GM23338 (cell line): ENCODE data around the gene SLC4A3. TPM values are rescaled to one million over a fixed set of nuclear protein-coding genes. Genes with fewer than 3 reads are reported as not detected.

Experiments
- ATAC-seq: fragments of 200-7000 bp; cut with Tn5 transposase; 3 replicates; pipeline ENCODE4 v1.9.1; 2020
- DNase-seq: peaks from one replicate; pipeline ENCODE4 v3.0.0-alpha.2; 2015; ENCODE audit warnings: low spot score
- H2AFZ ChIP-seq: fragments of 200-600 bp; sonication (generic); 2 replicates; pipeline ENCODE4 v1.8.0; 2016; ENCODE audit warnings: antibody characterized with exemption, mild to moderate bottlenecking, moderate library complexity
- H3F3A ChIP-seq: fragments of 200-600 bp; sonication (generic); replicated peaks from 2 replicates; pipeline ENCODE4 v1.8.0; 2017; ENCODE audit warnings: antibody characterized with exemption, mixed run types, low read depth
- H3K27ac ChIP-seq: fragments of 200-600 bp; sonication (generic); 2 replicates; pipeline ENCODE4 v1.6.1; 2016; ENCODE audit warnings: low read depth
- H3K27me3 ChIP-seq: fragments of 200-600 bp; sonication (generic); 2 replicates; pipeline ENCODE4 v1.8.0; 2016; ENCODE audit warnings: mild to moderate bottlenecking, mixed run types, moderate library complexity; ENCODE audit not compliant: insufficient read depth
- H3K36me3 ChIP-seq: fragments of 200-600 bp; sonication (generic); 2 replicates; pipeline ENCODE4 v1.8.0; 2016; ENCODE audit warnings: mild to moderate bottlenecking; ENCODE audit not compliant: insufficient read depth
- H3K4me1 ChIP-seq: fragments of 200-600 bp; sonication (generic); 2 replicates; pipeline ENCODE4 v1.8.0; 2016; ENCODE audit warnings: mild to moderate bottlenecking, moderate library complexity; ENCODE audit not compliant: insufficient read depth
- H3K4me2 ChIP-seq: fragments of 200-600 bp; sonication (generic); 2 replicates; pipeline ENCODE4 v1.7.1; 2017; ENCODE audit warnings: mixed run types
- H3K4me3 ChIP-seq: fragments of 200-600 bp; sonication (generic); 2 replicates; pipeline ENCODE4 v1.6.1; 2016; ENCODE audit warnings: mixed run types
- H3K79me2 ChIP-seq: fragments of 200-600 bp; sonication (generic); replicated peaks from 2 replicates; pipeline ENCODE4 v1.8.0; 2017; ENCODE audit warnings: mild to moderate bottlenecking; ENCODE audit not compliant: insufficient read depth
- H3K9me2 ChIP-seq: fragments of 200-600 bp; sonication (generic); 2 replicates; pipeline ENCODE4 v1.8.0; 2017; ENCODE audit not compliant: insufficient read depth
- H4K20me1 ChIP-seq: fragments of 200-600 bp; sonication (generic); replicated peaks from 2 replicates; pipeline ENCODE4 v1.8.0; 2017; ENCODE audit warnings: mild to moderate bottlenecking; ENCODE audit not compliant: insufficient read depth
- H3K27ac Mint-ChIP-seq: 2 replicates; pipeline ENCODE4 v1.8.0; 2020; ENCODE audit warnings: inconsistent platforms, mild to moderate bottlenecking, moderate library complexity, mixed read lengths
- H3K27me3 Mint-ChIP-seq: 3 replicates; pipeline ENCODE4 v1.8.0; 2022; ENCODE audit warnings: low read depth, mild to moderate bottlenecking, moderate library complexity, mixed read lengths, inconsistent platforms; ENCODE audit not compliant: insufficient read depth, poor library complexity
- H3K36me3 Mint-ChIP-seq: 3 replicates; pipeline ENCODE4 v1.8.0; 2021; ENCODE audit warnings: low read depth, mild to moderate bottlenecking, inconsistent platforms, moderate library complexity, mixed read lengths
- H3K4me1 Mint-ChIP-seq: 3 replicates; pipeline ENCODE4 v1.8.0; 2020; ENCODE audit warnings: mild to moderate bottlenecking, inconsistent platforms, mixed read lengths
- H3K4me3 Mint-ChIP-seq: 3 replicates; pipeline ENCODE4 v1.8.0; 2021; ENCODE audit warnings: moderate library complexity, mild to moderate bottlenecking, inconsistent platforms, mixed read lengths
- H3K9me3 Mint-ChIP-seq: 3 replicates; pipeline ENCODE4 v1.8.0; 2020; ENCODE audit warnings: moderate library complexity, mild to moderate bottlenecking, inconsistent platforms, mixed read lengths
- CREB1 ChIP-seq: fragments of 250-450 bp; sonication (Bioruptor Pico); IDR thresholded peaks from 2 replicates; pipeline ENCODE4 v1.5.0; 2020; ENCODE audit warnings: low read depth, mild to moderate bottlenecking, moderate library complexity
- ETS1 ChIP-seq: IDR thresholded peaks from 2 replicates; pipeline ENCODE4 v1.6.1; 2016; ENCODE audit warnings: antibody characterized with exemption
- EZH2 ChIP-seq: fragments of 200-600 bp; sonication (generic); IDR thresholded peaks from one replicate; pipeline ENCODE4 v1.8.0; 2017; ENCODE audit warnings: antibody characterized with exemption, mild to moderate bottlenecking, low read depth; ENCODE audit not compliant: unreplicated experiment
- EZH2phosphoT487 ChIP-seq: fragments of 200-600 bp; sonication (generic); IDR thresholded peaks from one replicate; pipeline ENCODE4 v1.8.1; 2018; ENCODE audit warnings: antibody characterized with exemption; ENCODE audit not compliant: unreplicated experiment
- JUNB ChIP-seq: IDR thresholded peaks from one replicate; pipeline ENCODE4 v1.6.1; 2016; ENCODE audit warnings: antibody characterized with exemption; ENCODE audit not compliant: unreplicated experiment
- NANOG ChIP-seq: IDR thresholded peaks from 2 replicates; pipeline ENCODE4 v1.6.1; 2016; ENCODE audit warnings: antibody characterized with exemption, borderline replicate concordance
- POLR2AphosphoS5 ChIP-seq: IDR thresholded peaks from 2 replicates; pipeline ENCODE4 v1.6.1; 2016; ENCODE audit warnings: antibody characterized with exemption, low read depth
- REST ChIP-seq: IDR thresholded peaks from one replicate; pipeline ENCODE4 v1.6.1; 2018; ENCODE audit warnings: antibody characterized with exemption; ENCODE audit not compliant: unreplicated experiment
- STAT1 ChIP-seq: IDR thresholded peaks from one replicate; pipeline ENCODE4 v1.6.1; 2016; ENCODE audit warnings: antibody characterized with exemption; ENCODE audit not compliant: unreplicated experiment
- ZNF114 ChIP-seq: fragments of 250-450 bp; sonication (Bioruptor Pico); IDR thresholded peaks from 2 replicates; pipeline ENCODE4 v1.5.0; 2020; ENCODE audit warnings: mild to moderate bottlenecking, moderate library complexity
- ZNF331 ChIP-seq: fragments of 250-450 bp; sonication (Bioruptor Pico); IDR thresholded peaks from 2 replicates; pipeline ENCODE4 v1.5.0; 2020; ENCODE audit warnings: low read depth, mild to moderate bottlenecking, moderate library complexity
- ZNF462 ChIP-seq: fragments of 250-450 bp; sonication (Bioruptor Pico); IDR thresholded peaks from 2 replicates; pipeline ENCODE4 v1.5.0; 2020; ENCODE audit warnings: mild to moderate bottlenecking, moderate library complexity
- polyA plus RNA-seq: library from polyadenylated mRNA; unstranded; fragments of >200 nt; fragmentation: Nextera tagmentation; extraction: Ambion mirVana; gene quantifications from 2 replicates; pipeline ENCODE4 v1.2.1, GENCODE V29; 2016
- total RNA-seq: library from RNA; depleted of rRNA; stranded (reverse); fragments of >200 nt; shearing (Covaris generic); gene quantifications from 2 replicates; pipeline ENCODE4 v1.2.3, GENCODE V29; 2014
- TF ChIP-seq, protein P1 (sequence below), 2 experiments: fragments of 200-600 bp in 1 of 2; sonication (generic) in 1 of 2; conservative IDR thresholded peaks; 2 replicates each; pipeline versions ENCODE4 v1.5.1 to v1.6.1; 2016 to 2017; ENCODE audit warnings: antibody characterized with exemption in 2 of 2, low read depth in 2 of 2, mild to moderate bottlenecking in 2 of 2, moderate library complexity in 1 of 2

The SLC4A3 gene
- total and polyA plus RNA-seq, 2 experiments from 2014 or later, result 3.6 to 6.8 TPM

- H3K79me2 ChIP-seq, result no peaks in the 10 kb centered on the region
- H3K4me2 ChIP-seq, result no peak overlapping the region
- Mint-ChIP-seq H3K36me3 (peaks cover 10% of the 10 kb centered on the region), H3K4me1 (peaks cover 46% of the 10 kb centered on the region), H3K4me3 (no peak overlapping the region), H3K27ac (0 out of 2 replicates have a peak overlapping the region, but pooled peaks have one; percentile 60), H3K27me3 (peaks cover 19% of the 10 kb centered on the region), H3K9me3 (peaks cover 10% of the 10 kb centered on the region)
- no peaks in the 10 kb centered on the region for H3K27me3 ChIP-seq
- no peak overlapping the region for H3K4me3 ChIP-seq
- 0 out of 2 replicates have a peak, but pooled peaks cover 3% of the 10 kb centered on the region for H3K9me2 ChIP-seq
- no peak for ATAC-seq
- no peaks in the 10 kb centered on the region for H3K36me3 ChIP-seq
- no peaks in the 10 kb centered on the region for H4K20me1 ChIP-seq
- TF ChIP-seq EZH2phosphoT487, result no peak
- TF ChIP-seq STAT1, result no peak
- no peak for TF ChIP-seq REST
- TF ChIP-seq CREB1, result no peak
- no peak for TF ChIP-seq ZNF331 (CRISPR knock-in tag)
- TF ChIP-seq, protein P1, sequence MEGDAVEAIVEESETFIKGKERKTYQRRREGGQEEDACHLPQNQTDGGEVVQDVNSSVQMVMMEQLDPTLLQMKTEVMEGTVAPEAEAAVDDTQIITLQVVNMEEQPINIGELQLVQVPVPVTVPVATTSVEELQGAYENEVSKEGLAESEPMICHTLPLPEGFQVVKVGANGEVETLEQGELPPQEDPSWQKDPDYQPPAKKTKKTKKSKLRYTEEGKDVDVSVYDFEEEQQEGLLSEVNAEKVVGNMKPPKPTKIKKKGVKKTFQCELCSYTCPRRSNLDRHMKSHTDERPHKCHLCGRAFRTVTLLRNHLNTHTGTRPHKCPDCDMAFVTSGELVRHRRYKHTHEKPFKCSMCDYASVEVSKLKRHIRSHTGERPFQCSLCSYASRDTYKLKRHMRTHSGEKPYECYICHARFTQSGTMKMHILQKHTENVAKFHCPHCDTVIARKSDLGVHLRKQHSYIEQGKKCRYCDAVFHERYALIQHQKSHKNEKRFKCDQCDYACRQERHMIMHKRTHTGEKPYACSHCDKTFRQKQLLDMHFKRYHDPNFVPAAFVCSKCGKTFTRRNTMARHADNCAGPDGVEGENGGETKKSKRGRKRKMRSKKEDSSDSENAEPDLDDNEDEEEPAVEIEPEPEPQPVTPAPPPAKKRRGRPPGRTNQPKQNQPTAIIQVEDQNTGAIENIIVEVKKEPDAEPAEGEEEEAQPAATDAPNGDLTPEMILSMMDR (conservative IDR thresholded peaks at IDR 0.05; ENCODE audit: low read depth in 2 of 2), result no peak
- no peak for TF ChIP-seq ZNF114 (CRISPR knock-in tag)
- no peak for TF ChIP-seq JUNB
- no peak for TF ChIP-seq EZH2
- no peak for TF ChIP-seq NANOG
- no peak for TF ChIP-seq POLR2AphosphoS5
- TF ChIP-seq ETS1, result no peak
- TF ChIP-seq ZNF462 (CRISPR knock-in tag), result no peak
- peak overlapping the region; percentile 6; the same call in 1 of the 2 replicates for H2AFZ ChIP-seq
- H3K27ac ChIP-seq, result no peak overlapping the region
- no peaks in the 10 kb centered on the region for H3F3A ChIP-seq
- H3K4me1 ChIP-seq, result peaks cover 10% of the 10 kb centered on the region
- DNase-seq, result no peak
Measured at GRCh38 chr2:219688560-219689445, 61.4 kb downstream of the SLC4A3 start.
